OCI-LY1 (cell line): Measurements from ENCODE around the gene OSTN.

Experiments used
- EZH2 ChIP-seq: fragments of 200-600 bp; sonication (generic), shearing (Covaris generic); IDR thresholded peaks from 2 replicates; pipeline ENCODE4 v1.8.0; 2017; ENCODE audit warnings: borderline replicate concordance, mixed run types, mild to moderate bottlenecking, antibody characterized with exemption, low read length, moderate library complexity, mixed read lengths
- TF ChIP-seq, protein P1 (sequence below): fragments of 200-600 bp; sonication (generic), shearing (Covaris generic); IDR thresholded peaks from 2 replicates; pipeline ENCODE4 v1.5.1; 2017; ENCODE audit warnings: mild to moderate bottlenecking, antibody characterized with exemption, low read length, moderate library complexity, mixed read lengths

DNA sequence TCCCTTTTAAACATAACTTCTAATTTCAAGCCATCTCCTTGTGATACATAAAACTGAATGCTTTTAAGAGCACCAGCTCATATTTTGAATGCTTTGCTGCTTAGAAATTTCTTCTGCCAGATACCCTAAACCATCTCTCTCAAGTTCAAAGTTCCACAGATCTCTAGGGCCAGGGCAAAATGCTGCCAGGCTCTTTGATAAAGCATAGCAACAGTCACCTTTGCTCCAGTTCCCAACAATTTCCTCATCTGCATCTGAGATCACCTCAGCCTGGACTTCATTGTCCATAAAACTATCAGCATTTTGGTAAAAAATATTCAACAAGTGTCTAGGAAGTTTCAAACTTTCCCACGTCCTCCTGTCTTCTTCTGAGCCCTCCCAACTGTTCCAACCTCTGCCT, 17.5 kb downstream of the OSTN start:
- no peak for TF ChIP-seq EZH2
- TF ChIP-seq, protein P1, sequence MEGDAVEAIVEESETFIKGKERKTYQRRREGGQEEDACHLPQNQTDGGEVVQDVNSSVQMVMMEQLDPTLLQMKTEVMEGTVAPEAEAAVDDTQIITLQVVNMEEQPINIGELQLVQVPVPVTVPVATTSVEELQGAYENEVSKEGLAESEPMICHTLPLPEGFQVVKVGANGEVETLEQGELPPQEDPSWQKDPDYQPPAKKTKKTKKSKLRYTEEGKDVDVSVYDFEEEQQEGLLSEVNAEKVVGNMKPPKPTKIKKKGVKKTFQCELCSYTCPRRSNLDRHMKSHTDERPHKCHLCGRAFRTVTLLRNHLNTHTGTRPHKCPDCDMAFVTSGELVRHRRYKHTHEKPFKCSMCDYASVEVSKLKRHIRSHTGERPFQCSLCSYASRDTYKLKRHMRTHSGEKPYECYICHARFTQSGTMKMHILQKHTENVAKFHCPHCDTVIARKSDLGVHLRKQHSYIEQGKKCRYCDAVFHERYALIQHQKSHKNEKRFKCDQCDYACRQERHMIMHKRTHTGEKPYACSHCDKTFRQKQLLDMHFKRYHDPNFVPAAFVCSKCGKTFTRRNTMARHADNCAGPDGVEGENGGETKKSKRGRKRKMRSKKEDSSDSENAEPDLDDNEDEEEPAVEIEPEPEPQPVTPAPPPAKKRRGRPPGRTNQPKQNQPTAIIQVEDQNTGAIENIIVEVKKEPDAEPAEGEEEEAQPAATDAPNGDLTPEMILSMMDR, result no peak
